DMS79 (cell line): ENCODE data around the gene ZNF521.

Experiments used
- DNase-seq: peaks from one replicate; lab custom pipeline; 2025; lab: John Stamatoyannopoulos, UW

Gene ZNF521

DNA sequence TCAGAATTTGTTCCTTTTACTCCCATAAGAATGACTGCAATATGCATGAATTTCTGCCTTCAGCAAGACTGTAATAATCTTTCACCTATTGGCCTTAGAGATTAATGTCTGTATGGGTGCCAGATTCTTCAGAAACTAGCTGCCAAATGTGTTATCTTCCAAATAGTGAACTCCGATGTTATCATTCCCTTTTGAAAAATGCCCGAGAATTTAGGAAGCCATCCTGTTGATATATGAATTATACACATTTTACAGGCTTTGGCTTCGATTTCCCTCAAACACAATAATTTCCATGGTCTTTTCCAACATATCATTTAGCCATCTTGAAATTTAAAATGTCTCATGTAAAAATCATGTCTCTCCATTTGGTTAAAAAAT, 101.5 kb downstream of the ZNF521 start:
- DNase-seq: no peak

DNA sequence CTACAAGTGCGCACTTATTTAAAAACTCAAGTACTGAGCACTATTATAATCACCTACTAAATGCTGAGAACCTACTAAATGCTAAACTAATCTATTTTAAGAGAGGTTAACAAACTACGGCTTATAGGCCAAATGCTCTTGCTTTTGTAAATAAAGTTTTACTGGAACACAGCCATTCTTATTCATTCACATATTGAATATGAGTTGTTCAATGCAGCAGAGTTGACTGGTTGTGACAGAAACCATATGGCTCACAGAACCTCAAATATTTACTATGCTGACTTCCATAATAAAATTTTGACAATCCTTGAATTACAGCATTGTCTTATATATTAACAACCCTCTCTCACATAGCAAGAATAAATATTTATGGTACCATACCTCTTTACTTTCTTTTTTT, 103.2 kb downstream of the ZNF521 start:
- DNase-seq: no peak

DNA sequence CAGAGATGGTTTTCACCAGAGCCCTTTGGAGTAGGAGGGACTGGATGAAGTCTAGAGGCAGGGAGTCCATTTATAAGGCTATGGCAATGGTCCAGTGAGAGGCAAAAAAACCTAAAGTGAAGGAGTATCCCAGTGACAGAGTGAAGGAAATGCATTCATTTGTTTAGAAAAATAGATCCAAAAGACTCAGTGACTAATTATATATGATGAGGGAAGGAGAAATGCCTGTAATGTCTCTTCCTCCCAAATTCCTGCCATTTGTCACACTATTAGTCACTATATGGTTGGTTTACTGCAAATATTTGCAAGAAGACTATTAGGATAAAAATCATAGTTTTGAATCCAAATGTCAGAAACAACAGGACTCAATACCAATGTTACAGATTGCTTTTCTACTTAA, 104.2 kb downstream of the ZNF521 start:
- no peak for DNase-seq

DNA sequence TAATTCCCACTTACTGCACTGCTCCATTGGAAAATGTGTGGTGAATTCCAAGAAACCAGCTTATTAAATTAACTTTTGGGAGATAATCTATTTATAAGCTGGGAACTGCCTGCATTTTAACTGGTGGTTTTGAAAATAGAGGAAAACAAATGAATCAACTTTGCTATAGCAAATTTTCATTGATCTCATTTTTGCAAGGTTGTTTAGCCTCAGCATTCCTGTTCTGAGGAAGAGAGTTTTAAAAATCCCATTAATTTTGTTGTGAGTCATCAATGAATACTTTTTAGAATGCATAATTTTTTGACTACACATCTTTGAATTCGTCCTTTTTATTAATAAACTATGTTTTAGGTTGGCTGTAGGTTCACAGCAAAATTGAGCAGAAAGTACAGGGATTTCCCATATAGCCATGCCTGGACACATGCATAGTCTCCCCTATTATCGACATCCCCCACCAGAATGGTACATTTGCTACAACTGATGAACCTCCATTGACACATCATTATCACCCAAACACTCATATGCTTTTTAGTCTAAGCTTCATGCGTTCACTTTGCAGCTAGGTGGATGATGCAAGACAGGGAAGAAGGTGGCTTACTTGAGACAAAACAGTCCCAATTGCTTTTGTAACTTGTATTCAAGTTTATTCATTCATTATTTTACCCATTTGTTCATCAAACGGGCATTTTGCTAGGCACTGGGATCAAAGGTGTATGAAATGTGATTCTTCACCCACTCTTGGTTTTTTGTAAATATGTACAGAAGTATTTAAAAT, 106.9 kb downstream of the ZNF521 start:
- no peak for DNase-seq

DNA sequence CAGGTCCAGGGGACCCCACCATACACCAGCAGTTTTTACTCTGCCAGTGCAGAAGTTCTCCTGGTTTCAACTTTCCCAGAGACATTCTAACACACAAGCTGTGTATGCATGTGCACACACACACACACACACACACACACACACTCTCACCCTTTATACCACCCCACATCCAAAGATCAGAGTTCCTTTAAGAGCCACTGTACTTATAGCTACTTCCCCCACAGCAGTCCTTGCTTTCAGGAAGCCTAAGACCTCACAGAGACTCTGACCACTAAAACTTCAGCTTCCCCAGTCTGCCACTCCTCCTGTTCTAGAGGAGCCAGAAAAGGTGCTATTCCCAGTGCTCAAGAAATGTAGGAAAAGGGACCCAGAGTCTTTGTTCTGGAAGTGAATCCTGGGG, 107.8 kb downstream of the ZNF521 start:
- DNase-seq: no peak

DNA sequence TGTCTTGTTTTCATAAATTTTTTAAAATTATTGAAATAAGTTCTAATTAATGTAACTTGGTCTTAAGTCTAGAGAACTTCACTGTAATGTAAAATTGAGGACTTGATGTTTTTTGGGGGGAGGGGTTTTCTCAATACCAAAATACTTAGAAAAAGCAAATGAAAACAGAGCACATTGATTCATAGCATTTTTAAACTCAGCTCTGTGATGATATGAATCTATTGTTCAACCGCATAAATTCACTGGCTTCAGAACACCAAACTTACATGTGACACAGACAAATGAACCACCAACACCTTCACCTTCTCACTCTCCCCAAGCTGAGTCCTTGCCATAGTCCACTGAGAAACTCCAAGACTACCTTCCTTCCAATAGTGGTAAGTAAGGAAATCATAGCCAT, 108.2 kb downstream of the ZNF521 start:
- no peak for DNase-seq

DNA sequence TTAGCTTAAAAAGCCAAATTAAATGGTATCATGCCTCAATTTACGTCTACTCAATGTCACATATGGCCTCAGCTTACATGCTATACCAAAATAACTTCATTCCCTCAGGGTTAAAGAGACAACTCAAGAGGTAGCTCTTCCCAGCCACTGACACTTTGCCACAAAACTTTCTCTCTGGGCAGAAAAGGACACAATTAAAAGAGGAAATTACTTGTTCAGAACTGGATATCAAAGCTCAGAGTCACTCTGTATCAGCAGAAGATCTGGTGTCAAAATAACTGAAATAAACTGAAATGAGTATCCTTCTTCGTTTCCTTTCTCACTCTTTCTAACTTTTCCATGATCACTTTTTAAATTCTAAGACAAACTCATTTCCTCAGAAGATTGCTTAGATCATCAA, 108.7 kb downstream of the ZNF521 start:
- DNase-seq: no peak

DNA sequence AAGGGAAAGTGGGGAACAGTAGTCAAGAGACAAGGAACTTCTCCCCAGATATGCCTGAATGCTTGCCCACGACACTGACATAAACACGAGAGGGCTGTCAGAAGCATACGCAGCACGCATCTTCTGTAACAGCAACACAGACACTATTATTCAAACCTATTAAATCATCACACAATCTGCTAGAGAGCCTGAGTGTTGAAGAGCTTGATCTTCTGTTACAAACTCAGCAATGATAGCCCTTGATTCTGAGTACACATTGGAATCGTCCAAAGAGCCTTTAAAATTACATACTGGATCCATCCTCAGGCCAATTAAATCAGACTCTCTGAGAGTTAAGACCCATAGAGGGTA, 111.6 kb downstream of the ZNF521 start:
- no peak for DNase-seq

DNA sequence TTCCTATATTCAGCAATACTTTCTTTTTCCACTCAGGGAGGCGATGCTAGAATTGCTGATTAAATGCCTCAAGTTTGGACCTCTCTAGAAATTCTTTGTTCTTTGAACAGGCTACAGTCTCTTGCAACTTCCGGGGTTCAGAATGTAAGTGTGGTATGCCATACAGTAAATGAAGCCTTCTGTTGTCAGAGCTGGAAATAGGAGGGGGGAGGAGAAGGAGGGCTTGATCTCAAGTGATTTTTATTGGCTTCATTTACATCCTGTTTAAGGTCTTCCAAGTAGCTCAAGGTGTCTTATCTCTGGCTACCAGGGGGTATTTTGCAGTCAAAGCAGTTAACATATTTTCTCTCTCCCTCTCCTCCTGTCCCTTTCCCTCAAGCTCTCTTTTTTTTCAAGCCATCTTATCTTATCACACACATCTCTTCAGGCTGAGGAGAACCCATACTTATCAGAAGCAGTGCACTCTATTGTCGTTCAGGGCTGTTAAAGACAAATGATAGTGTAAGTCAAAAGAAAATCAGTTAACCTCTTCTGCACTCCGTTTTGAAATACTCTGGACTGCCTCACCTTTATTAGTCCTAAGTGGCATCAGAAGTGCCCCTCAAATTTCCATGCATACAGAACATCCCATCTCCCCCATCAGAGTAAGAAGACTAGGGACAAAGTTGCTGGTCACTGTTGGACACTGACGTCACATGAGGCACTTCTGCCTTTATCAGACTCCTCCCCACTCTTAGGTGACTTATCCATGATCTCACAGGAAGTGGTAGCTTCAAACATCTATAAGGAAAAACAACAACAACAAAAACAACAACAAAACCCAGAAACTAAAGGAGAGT, 112.2 kb downstream of the ZNF521 start:
- DNase-seq: peak; percentile 58

DNA sequence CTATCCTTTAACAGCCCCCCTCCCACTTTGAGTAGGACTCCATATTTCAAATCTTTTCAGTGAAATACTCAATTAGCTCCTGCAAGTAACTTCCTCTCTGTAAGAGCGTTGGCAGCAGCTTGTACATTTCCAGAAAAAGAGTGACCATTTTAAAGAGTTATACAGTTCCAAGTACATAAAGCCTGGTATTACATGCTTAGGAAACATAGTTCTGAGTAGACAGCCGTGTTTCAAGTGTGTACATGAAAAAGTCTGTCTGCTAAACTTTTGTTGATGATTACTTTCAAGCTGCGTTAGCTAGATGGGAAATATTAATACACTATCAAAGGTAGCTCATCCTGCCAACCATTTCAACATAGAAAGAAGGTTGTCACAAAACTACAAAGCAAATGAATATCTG, 112.8 kb downstream of the ZNF521 start:
- DNase-seq: no peak

DNA sequence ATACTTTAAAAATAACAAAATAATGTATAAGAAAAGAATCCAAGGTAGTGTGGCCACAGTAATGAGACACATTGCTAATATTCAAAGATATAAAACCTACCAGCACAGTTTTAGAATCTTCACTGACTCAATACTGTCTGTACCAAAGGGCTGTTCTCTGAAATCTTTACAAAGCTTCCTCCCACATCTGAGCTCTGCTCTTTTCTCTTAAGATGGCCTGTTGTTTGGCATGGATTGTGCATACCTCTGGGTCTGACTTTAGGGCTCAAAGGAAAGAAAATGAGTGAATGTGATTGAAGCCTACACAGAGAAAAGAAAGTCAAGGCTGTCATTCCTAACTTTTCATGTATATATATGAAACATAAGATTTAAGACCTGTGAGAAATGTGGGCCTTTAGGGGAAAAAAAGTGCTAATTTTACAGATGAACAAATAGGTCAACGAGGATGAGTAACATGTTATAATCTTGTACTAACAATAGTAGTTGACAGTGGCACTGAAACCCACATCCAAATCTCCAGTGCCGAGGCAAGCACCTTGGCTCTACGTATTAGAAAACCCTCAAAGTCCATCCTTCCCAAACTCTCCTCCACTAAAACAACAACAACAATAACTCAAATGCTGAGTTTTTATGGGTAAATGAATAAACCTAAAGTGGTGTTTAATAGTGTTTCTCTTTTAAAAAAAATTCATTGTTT, 114.2 kb downstream of the ZNF521 start:
- no peak for DNase-seq

DNA sequence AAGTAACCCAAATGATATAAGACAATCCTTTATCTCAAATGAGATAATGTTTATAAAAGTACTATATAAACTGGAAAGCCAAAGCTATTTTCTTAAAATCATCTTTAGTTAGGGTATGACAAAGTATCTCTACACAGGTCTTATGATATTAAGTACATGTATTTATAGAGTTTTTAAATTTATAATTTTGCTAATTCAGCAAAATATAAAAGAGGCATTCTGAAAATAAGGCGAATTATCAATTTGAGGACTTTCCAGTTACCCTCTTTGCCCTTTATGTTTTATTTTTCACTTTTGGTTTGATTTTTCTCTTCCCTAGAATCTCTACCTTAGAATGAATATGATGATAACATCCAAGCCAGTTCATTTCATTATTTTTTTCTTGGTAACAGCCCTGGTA, 115.2 kb downstream of the ZNF521 start:
- no peak for DNase-seq

DNA sequence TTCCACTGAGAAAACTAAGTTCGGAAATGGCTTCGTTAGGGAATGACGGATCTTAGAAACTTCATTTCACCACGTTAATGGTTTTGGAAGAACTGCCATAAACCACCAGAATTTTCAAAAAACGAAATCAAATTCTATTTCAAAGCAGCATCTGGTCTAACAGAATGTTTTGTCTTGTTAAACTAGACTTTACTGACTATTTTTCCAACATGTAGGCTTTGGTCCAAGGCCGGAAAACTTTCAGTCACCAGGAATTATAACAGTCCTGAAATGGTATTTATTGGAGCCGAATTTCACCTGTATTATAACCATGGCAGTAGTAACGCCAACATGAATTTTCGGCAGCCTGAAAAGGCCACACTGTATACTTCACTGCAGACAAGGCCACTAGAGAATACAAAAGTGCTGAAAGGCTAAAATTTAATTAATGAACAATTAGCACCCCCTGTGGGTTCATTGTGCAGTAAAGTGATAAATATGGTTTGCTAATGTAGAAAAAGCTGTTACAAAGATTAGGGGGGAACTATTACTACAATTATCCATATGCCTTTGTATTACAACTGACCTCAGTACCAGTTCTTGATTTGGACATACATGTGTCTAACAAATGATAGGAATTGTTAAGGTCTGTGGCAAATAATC, 116.4 kb downstream of the ZNF521 start:
- DNase-seq: no peak

DNA sequence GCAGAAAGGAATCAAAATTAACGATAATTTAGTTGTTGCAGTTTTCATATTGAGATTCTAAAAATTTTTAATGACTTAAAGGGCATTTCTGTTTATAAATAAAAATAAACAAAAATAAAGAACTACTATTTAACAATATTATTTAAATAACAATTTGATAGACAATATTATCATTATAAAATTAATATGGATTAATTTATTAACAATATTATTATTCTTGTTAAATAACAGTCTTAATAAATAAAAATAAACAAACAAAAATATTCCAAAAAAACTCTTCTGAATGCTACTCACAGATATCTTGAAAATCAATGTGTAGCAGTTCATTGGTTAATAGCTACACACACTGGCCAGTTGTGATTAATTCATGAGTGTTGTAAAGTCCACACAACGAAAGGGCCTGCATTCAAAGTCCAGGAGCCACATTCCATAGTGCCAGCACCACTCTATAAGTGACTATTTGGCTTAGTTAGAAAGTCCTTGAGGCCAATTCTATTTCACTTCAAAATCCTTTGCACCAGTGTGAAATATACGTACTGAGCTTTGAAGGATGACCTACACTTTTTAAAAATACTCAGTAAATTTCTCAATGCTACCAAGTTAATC, 117.1 kb downstream of the ZNF521 start:
- DNase-seq: no peak

DNA sequence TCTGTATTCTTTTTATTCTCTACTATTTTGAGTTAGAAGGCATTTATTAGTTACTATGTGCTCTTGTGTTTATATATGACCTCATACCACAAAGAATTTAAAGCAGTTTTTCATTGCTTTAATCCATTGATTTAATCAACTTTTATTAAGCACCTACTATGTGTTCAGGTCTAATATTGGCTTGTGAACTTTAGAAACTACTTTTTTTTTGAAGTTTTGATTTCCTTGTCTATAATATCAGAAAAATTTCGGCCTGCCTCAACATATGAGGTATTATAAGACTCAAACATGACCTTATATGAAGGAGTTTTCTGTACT, 117.7 kb downstream of the ZNF521 start:
- no peak for DNase-seq

DNA sequence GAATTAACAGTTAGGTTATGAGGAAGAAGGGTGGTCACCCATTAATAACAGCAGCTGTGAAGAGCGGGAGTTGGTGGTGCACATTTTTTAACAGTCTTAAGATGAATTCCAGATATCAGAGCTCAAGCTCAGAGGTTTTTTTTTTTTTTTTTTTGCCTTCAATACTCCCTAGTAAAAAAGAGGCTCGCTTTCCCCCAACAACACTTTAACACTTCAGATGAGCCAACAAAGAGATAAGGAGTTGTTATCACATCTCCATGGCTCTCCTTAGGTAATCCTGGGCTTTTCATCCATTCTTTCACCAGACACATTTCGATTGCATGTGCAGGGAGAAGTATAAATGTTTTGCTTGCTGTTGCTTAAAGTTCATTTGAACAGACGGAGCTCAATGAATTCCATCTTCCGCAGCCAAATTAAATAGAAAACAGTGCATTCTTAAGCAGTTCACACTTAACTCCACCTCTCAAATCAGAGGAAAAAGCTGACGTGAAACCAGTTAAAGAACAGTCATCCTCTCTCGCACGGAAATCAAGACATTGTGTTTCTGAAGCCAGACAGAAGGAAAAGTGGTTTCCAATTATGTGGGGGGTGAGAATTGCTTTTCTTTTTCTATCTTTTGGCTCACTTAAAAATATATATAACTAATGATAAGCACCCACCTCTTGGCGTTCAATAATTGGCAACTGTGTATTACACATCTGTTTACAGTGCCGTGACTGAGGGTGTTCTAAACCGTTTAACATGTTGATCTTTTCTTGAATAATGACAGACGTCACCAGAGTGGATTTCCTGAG, 118.2 kb downstream of the ZNF521 start:
- no peak for DNase-seq

DNA sequence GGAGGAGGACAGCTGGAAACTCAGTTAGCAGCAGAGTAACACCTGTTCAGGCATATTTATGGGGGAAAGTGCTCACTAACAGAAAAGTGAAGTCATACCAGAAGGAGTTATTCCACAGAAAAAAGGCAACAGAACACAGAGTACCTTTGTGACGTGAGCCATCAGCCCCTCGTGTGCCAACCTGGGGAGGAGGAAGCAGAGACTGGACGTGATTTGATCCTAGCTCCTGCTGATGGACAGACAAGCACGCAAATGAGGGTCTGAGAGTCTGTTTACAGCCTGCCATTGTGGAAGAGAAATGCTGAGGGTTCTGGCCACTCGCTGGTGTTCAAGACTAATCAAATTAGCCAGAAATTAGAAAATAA, 120.7 kb downstream of the ZNF521 start:
- no peak for DNase-seq

DNA sequence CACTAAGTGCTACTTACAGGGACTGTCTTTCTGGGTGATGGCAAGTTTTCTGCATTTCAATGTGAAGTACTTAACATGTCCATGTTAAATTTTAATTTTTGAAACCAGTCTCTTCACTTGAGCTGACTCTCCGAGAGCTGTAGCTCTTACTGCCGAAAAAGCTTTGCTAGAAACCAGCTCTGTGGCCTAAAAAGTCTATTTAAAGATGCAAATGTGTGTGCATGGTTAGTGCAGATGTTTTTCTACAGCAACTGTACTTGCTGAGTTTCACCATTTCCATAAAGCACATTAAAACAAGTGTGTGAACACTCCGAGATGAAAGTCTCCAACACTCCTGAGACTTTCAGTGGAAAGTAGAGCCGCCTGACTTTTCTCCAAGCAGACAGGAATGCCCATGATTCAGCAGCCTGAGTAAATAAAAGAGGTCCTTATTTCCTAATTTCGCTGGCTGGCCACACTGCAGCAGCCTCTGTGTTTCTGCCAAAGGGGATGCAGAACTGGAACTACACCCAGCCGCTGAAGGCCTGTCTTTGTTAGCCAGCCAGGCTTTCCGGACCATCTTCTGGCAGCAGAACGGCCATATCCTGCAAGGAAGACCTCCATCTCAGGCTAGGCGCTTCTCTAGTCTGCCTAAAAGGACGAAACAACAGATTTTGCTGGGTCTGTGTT, 121.2 kb downstream of the ZNF521 start:
- no peak for DNase-seq

DNA sequence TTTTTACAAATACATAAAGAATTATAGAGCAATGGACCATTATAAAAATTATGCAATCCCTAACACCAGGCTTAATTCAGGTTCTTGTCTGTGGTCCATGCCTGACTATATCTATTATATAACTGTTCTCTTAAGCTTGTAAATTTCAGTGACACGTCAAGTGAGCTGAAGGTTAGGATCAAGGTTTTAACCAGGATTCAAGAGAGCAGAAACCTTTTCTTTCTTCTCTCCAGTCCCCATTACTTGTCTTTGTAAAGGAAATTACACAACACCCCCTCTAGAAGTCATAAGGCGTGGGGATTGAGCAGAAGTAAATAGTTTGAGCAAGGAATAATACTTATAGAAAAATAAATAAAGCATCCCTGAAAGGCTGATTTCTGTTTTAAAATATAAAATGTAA, 122.0 kb downstream of the ZNF521 start:
- DNase-seq: no peak

DNA sequence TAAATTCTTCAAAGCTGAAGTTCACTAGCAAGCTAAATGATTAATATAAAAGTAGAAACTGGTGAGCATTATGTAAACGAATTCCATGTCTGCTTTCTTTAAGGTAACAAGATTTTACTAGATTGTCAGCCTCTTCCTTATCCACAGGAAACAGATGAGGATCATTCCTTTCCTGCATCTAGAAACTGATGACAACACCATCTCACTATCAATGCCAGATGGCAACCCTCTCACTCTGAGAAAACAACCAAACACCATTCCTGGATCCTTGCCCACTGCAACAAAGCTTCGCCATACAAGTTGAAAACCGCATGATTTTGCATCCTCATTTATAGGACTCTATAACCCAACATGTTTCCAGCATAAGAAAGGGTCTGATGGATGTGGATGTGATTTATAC, 122.9 kb downstream of the ZNF521 start:
- peak; percentile 31 for DNase-seq

DNA sequence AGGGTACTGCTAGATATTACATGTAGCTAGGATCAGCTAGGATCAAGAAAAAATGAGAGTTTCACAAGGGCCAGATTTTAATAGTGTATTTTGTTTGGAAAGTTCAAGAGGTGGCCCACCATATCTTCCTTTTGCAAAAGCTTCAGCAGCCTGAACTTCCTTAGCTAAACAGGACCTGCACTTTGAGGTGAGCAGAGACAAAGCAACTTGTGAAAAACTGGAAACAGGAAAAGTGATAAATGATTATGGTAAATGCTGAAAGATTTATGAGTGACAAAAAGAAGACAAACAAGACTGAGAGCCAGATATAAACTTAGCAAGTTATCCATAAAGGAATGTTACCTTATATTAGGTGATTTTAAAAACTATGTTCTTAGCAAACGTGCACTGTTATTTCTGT, 123.6 kb downstream of the ZNF521 start:
- no peak for DNase-seq
